ENCODE data around the gene GALNT10. TPM values are rescaled to one million over a fixed set of nuclear protein-coding genes. Genes with fewer than 3 reads are reported as not detected.

GALNT10 gene
- total and polyA plus RNA-seq, 2 experiments from 2014 or later, result 3.2 to 12.9 TPM

DNA sequence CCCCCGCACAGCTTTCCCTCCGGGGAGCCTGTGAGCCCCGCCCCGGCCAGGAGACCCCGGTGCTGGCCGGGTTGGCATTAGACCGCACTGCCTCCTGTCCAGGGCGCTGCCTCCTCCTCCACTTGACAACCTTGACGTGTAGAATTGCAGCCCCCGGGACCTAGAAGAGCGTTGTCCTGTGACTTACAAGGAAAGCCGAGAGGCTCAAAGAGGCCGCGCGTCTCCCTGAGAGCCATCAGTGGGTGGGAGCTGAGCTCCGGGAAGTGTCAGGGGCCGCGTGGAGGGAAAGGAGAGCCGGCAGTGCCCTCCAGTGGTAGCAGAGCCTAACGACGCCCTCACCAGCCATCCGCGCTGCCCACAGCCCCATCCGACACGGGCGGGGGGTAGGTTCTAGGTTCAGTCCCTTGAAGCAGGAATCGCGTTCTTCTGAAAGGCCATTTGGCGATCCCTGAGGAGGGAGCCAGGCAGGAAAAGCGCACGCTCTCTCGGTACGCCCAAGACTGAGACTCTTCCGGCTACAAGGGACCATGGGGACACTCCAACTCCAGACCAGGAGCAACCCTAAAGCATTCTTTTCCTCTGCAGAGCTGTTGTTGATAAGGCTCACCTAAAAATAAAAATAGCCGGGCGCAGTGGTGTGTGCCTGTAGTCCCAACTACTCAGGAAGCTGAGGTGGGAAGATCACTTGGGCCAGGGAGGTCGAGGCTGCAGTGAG is 214.7 kb downstream of the GALNT10 start:
- H3K4me3 ChIP-seq, result peak overlapping the region; percentile 51
- no peaks in the 10 kb centered on the region for H3K36me3 Mint-ChIP-seq (ENCODE audit: low read depth)
- TF ChIP-seq ZNF114 (CRISPR knock-in tag; IDR thresholded peaks at IDR 0.05) (no peak), CTCF (conservative IDR thresholded peaks at IDR 0.05; ENCODE audit: low read depth in 2 of 2) (peak; percentile 66 to 94), NANOG (IDR thresholded peaks at IDR 0.05; ENCODE audit: borderline replicate concordance) (no peak)
- TF ChIP-seq, protein P1, sequence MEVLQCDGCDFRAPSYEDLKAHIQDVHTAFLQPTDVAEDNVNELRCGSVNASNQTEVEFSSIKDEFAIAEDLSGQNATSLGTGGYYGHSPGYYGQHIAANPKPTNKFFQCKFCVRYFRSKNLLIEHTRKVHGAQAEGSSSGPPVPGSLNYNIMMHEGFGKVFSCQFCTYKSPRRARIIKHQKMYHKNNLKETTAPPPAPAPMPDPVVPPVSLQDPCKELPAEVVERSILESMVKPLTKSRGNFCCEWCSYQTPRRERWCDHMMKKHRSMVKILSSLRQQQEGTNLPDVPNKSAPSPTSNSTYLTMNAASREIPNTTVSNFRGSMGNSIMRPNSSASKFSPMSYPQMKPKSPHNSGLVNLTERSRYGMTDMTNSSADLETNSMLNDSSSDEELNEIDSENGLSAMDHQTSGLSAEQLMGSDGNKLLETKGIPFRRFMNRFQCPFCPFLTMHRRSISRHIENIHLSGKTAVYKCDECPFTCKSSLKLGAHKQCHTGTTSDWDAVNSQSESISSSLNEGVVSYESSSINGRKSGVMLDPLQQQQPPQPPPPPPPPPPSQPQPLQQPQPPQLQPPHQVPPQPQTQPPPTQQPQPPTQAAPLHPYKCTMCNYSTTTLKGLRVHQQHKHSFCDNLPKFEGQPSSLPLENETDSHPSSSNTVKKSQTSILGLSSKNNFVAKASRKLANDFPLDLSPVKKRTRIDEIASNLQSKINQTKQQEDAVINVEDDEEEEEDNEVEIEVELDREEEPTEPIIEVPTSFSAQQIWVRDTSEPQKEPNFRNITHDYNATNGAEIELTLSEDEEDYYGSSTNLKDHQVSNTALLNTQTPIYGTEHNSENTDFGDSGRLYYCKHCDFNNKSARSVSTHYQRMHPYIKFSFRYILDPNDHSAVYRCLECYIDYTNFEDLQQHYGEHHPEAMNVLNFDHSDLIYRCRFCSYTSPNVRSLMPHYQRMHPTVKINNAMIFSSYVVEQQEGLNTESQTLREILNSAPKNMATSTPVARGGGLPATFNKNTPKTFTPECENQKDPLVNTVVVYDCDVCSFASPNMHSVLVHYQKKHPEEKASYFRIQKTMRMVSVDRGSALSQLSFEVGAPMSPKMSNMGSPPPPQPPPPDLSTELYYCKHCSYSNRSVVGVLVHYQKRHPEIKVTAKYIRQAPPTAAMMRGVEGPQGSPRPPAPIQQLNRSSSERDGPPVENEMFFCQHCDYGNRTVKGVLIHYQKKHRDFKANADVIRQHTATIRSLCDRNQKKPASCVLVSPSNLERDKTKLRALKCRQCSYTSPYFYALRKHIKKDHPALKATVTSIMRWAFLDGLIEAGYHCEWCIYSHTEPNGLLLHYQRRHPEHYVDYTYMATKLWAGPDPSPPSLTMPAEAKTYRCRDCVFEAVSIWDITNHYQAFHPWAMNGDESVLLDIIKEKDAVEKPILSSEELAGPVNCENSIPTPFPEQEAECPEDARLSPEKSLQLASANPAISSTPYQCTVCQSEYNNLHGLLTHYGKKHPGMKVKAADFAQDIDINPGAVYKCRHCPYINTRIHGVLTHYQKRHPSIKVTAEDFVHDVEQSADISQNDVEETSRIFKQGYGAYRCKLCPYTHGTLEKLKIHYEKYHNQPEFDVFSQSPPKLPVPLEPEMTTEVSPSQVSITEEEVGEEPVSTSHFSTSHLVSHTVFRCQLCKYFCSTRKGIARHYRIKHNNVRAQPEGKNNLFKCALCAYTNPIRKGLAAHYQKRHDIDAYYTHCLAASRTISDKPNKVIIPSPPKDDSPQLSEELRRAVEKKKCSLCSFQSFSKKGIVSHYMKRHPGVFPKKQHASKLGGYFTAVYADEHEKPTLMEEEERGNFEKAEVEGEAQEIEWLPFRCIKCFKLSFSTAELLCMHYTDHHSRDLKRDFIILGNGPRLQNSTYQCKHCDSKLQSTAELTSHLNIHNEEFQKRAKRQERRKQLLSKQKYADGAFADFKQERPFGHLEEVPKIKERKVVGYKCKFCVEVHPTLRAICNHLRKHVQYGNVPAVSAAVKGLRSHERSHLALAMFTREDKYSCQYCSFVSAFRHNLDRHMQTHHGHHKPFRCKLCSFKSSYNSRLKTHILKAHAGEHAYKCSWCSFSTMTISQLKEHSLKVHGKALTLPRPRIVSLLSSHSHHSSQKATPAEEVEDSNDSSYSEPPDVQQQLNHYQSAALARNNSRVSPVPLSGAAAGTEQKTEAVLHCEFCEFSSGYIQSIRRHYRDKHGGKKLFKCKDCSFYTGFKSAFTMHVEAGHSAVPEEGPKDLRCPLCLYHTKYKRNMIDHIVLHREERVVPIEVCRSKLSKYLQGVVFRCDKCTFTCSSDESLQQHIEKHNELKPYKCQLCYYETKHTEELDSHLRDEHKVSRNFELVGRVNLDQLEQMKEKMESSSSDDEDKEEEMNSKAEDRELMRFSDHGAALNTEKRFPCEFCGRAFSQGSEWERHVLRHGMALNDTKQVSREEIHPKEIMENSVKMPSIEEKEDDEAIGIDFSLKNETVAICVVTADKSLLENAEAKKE (CRISPR knock-in tag; IDR thresholded peaks at IDR 0.05), result peak; percentile 21; the same call in 1 of the 2 replicates
- peak overlapping the region; percentile 96; the same call in 1 of the 2 replicates for H2AFZ ChIP-seq
- DNase-seq (ENCODE audit: low spot score) (peak; percentile 96), ATAC-seq (peak; percentile 97)
- no peaks in the 10 kb centered on the region for H3K4me1 ChIP-seq (ENCODE audit: insufficient read depth)
- no peaks in the 10 kb centered on the region for H3K9me3 Mint-ChIP-seq
- H3K27ac ChIP-seq (ENCODE audit: low read depth), result no peak overlapping the region
- H3K36me3 ChIP-seq (ENCODE audit: insufficient read depth), result no peaks in the 10 kb centered on the region
- H4K20me1 ChIP-seq (replicated peaks; ENCODE audit: insufficient read depth), result no peaks in the 10 kb centered on the region; the same call in 1 of the 2 replicates
- no peaks in the 10 kb centered on the region for H3K9me2 ChIP-seq (ENCODE audit: insufficient read depth)
- no peak overlapping the region for H3K27ac Mint-ChIP-seq
- H3K79me2 ChIP-seq (replicated peaks; ENCODE audit: insufficient read depth), result no peaks in the 10 kb centered on the region
- peak overlapping the region; percentile 76 for H3K4me2 ChIP-seq
- peaks cover 2% of the 10 kb centered on the region for H3K27me3 Mint-ChIP-seq (ENCODE audit: insufficient read depth, low read depth, poor library complexity)
- peak overlapping the region; percentile 64 for H3K4me3 Mint-ChIP-seq
- no peaks in the 10 kb centered on the region for H3F3A ChIP-seq (replicated peaks; ENCODE audit: low read depth)
- H3K27me3 ChIP-seq (ENCODE audit: insufficient read depth), result no peaks in the 10 kb centered on the region
- H3K4me1 Mint-ChIP-seq, result peaks cover 9% of the 10 kb centered on the region; the same call in 2 of the 3 replicates

Data from GM23338 (cell line).